ENCODE measurements around the gene ALLC.

Gene ALLC

GRCh38 chr2:3670941-3671340 is 12.9 kb downstream of the ALLC start:
- Histone ChIP-seq H3K27ac (no peak overlapping the region), H3K4me1 (no peaks in the 10 kb centered on the region), H3K36me3 (no peaks in the 10 kb centered on the region), H3K4me3 (no peak overlapping the region), H3K9me3 (no peaks in the 10 kb centered on the region), H3K27me3 (no peaks in the 10 kb centered on the region)
- TF ChIP-seq, protein P1, sequence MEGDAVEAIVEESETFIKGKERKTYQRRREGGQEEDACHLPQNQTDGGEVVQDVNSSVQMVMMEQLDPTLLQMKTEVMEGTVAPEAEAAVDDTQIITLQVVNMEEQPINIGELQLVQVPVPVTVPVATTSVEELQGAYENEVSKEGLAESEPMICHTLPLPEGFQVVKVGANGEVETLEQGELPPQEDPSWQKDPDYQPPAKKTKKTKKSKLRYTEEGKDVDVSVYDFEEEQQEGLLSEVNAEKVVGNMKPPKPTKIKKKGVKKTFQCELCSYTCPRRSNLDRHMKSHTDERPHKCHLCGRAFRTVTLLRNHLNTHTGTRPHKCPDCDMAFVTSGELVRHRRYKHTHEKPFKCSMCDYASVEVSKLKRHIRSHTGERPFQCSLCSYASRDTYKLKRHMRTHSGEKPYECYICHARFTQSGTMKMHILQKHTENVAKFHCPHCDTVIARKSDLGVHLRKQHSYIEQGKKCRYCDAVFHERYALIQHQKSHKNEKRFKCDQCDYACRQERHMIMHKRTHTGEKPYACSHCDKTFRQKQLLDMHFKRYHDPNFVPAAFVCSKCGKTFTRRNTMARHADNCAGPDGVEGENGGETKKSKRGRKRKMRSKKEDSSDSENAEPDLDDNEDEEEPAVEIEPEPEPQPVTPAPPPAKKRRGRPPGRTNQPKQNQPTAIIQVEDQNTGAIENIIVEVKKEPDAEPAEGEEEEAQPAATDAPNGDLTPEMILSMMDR (IDR thresholded peaks at IDR 0.05) = no peak
- DNase-seq = no peak
- intact Hi-C loops (cut with DNase I; ENCODE audit: low total_unique reads) = no loop called here

DNA sequence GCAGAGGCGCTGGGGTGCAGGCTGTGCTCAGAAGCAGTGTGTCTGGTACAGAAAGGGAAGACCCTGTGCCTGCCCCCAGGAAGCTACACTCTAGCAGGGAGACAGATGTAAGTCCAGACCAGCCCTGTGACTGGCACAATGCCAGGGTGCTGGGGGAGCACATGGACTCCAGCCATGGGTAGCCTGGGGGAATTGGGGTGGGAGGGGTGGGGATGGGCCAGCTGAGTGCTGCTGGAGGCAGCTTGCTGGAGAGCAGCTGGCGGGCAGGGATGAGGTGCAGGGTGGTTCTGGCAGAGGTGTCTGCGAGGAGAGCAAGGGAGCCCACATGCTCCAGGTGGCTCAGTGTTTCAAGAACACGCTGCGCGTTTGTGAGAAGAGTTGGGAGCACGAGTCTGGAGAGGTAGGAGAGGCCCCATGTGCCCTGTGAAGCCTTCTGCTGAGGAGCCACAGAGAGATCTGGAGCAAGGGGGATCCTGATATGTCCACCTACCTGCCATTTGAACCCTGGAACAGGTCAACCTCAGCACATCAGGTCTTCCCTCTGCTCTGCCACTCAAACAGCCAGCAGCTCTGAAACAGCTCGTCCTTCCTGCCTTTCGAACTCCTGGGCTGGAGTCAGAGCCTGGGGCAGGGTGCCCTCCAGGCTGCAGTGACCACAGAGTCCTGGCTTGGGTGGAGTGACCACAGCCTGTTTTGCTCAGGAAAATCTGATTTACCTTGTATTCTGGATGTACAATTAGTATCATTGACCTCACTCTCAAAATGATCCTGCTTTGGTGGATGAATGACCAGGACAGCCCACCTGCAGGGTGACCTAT is 15.1 kb downstream of the ALLC start:
- intact Hi-C loops (cut with DNase I; ENCODE audit: low total_unique reads) = no loop called here
- Histone ChIP-seq H3K36me3 (no peaks in the 10 kb centered on the region), H3K27me3 (peaks cover 0 to 6% of the 10 kb centered on the region in 2 donors), H3K27ac (no peak overlapping the region), H3K9me3 (no peaks in the 10 kb centered on the region), H3K4me1 (no peaks in the 10 kb centered on the region), H3K4me3 (no peak overlapping the region)
- TF ChIP-seq, protein P1 (IDR thresholded peaks at IDR 0.05) = no peak
- no peak for DNase-seq

DNA sequence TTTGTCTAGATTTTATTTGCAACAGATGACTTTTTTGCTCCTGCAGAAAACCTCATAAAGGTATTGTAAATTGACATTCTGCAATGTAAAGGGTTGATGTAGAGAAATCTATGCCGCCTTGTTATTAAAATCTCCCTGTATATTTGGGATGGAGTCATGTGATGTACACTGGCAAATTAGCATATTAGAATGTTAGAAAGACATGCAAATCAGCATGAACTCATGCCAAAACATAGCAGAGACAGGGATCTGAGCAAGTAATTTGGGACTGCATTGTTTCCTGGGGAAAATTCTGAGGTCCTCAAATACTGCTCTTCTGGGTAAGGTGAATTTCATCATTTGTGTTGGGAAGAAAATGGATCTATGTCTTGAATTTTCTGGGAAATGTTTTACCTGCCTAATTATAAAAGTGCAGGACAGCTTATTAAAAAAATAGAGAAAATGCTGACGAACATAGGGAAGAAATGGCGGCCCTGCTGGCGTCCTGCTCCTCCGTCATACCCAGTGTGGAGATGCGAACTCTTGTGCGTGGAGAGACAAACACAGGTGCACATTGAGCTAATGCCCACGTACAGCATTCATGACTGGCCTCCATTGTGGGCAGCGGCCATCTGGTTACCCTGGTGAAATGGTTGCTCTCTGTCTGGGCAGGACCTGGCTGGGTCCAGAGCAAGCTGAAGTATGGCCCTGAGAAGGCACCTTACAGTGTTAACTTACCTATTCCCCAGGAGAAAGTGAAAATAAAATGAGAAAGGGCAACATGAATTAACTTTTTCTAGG is 16.3 kb downstream of the ALLC start:
- Histone ChIP-seq H3K4me1 (no peaks in the 10 kb centered on the region), H3K36me3 (no peaks in the 10 kb centered on the region), H3K4me3 (no peak overlapping the region), H3K27me3 (peaks cover 0 to 8% of the 10 kb centered on the region in 2 donors), H3K27ac (no peak overlapping the region), H3K9me3 (no peaks in the 10 kb centered on the region)
- no peak for DNase-seq
- intact Hi-C loops (cut with DNase I; ENCODE audit: low total_unique reads) = no loop called here
- TF ChIP-seq, protein P1 (IDR thresholded peaks at IDR 0.05) = no peak

- intact Hi-C loops (cut with DNase I; ENCODE audit: low total_unique reads) = no loop called here
- TF ChIP-seq, protein P1 (IDR thresholded peaks at IDR 0.05) = no peak
- no peak for DNase-seq
- H3K4me1 ChIP-seq = no peaks in the 10 kb centered on the region
- no peaks in the 10 kb centered on the region for H3K9me3 ChIP-seq
- H3K4me3 ChIP-seq = no peak overlapping the region
- no peak overlapping the region for H3K27ac ChIP-seq
- H3K36me3 ChIP-seq = no peaks in the 10 kb centered on the region
- peaks cover 0 to 8% of the 10 kb centered on the region in 2 donors for H3K27me3 ChIP-seq
Observed at GRCh38 chr2:3675687-3676086, 17.7 kb downstream of the ALLC start.

GRCh38 chr2:3677436-3677835 is 19.4 kb downstream of the ALLC start:
- DNase-seq = no peak
- Histone ChIP-seq H3K9me3 (no peaks in the 10 kb centered on the region), H3K36me3 (no peaks in the 10 kb centered on the region), H3K4me1 (no peaks in the 10 kb centered on the region), H3K27ac (no peak overlapping the region), H3K27me3 (peaks cover 0 to 8% of the 10 kb centered on the region in 2 donors), H3K4me3 (no peak overlapping the region)
- TF ChIP-seq, protein P1 (IDR thresholded peaks at IDR 0.05) = no peak
- intact Hi-C loops (cut with DNase I; ENCODE audit: low total_unique reads) = no loop called here
